GM19455 (cell line): ENCODE measurements around the gene SARDH.
"Not testable (repeated sequence)": the region's sequence is repeated elsewhere in the genome, so short reads cannot be mapped to it uniquely, and the experiment has no call there.

Source experiments
- ATAC-seq: cut with Tn5 transposase; IDR thresholded peaks from one replicate; pipeline ENCODE4 v1.9.1; 2021; ENCODE audit not compliant: unreplicated experiment

Gene SARDH

GRCh38 chr9:133635533-133636531, 102.3 kb downstream of the SARDH start, which contains the start of gene DBH:
DBH (plus strand) TSS chr9:133636363; CDS start chr9:133636372, 9 bp downstream.
- ATAC-seq, result no peak

- ATAC-seq, result no peak
Measured at GRCh38 chr9:133635098-133635497, 103.1 kb downstream of the SARDH start.

GRCh38 chr9:133634081-133634691, 104.0 kb downstream of the SARDH start:
- ATAC-seq, result no peak

- ATAC-seq, result no peak
Measured at GRCh38 chr9:133633681-133634080, 104.5 kb downstream of the SARDH start.

- ATAC-seq, result no peak
Measured at GRCh38 chr9:133632806-133633680, 105.1 kb downstream of the SARDH start.

- ATAC-seq, result no peak
Measured at GRCh38 chr9:133631111-133631510, 107.0 kb downstream of the SARDH start.

GRCh38 chr9:133629221-133630110, 108.7 kb downstream of the SARDH start:
- no peak for ATAC-seq

GRCh38 chr9:133628766-133629165, 109.4 kb downstream of the SARDH start:
- no peak for ATAC-seq

GRCh38 chr9:133627341-133627740, 110.8 kb downstream of the SARDH start:
- ATAC-seq, result no peak

- not testable (repeated sequence) for ATAC-seq
Measured at GRCh38 chr9:133626008-133626407, 112.1 kb downstream of the SARDH start.

- ATAC-seq, result no peak
Measured at GRCh38 chr9:133622555-133622954, 115.6 kb downstream of the SARDH start.

GRCh38 chr9:133621725-133622267, 116.4 kb downstream of the SARDH start:
- no peak for ATAC-seq

GRCh38 chr9:133619791-133620190, 118.4 kb downstream of the SARDH start:
- no peak for ATAC-seq

- ATAC-seq, result no peak
Measured at GRCh38 chr9:133618726-133619125, 119.4 kb downstream of the SARDH start.

- ATAC-seq, result no peak
Measured at GRCh38 chr9:133616643-133617405, 121.3 kb downstream of the SARDH start.

- no peak for ATAC-seq
Measured at GRCh38 chr9:133615606-133616188, 122.5 kb downstream of the SARDH start.

GRCh38 chr9:133615186-133615585, 123.0 kb downstream of the SARDH start:
- no peak for ATAC-seq

- ATAC-seq, result no peak
Measured at GRCh38 chr9:133614678-133615077, 123.5 kb downstream of the SARDH start.

GRCh38 chr9:133614056-133614455, 124.1 kb downstream of the SARDH start:
- ATAC-seq, result no peak
